GM21528 (cell line): ENCODE measurements around the gene OR8B3.
"Not testable (repeated sequence)": the region's sequence is repeated elsewhere in the genome, so short reads cannot be mapped to it uniquely, and the experiment has no call there.

Experiments
- ATAC-seq: cut with Tn5 transposase; IDR thresholded peaks from one replicate; pipeline ENCODE4 v1.9.1; 2021; ENCODE audit warnings: mild to moderate bottlenecking, moderate library complexity; ENCODE audit not compliant: unreplicated experiment, low FRiP score

The OR8B3 gene

GRCh38 chr11:124398924-124399323 lies at the start of gene OR8B3:
Gene OR8B3 (minus strand): TSS chr11:124399024. CDS start chr11:124397351, 1,673 bp downstream.
- no peak for ATAC-seq

- ATAC-seq = no peak
These were observed 48.1 kb upstream of the OR8B3 start for GRCh38 chr11:124446916-124447315.

GRCh38 chr11:124445646-124446150 lies 46.9 kb upstream of the OR8B3 start, which contains the start of gene OR8B8:
Gene OR8B8 (minus strand): TSS chr11:124445696. CDS start chr11:124441085, 4,611 bp downstream.
- no peak for ATAC-seq

GRCh38 chr11:124442847-124443246 lies 44.0 kb upstream of the OR8B3 start:
- ATAC-seq = no peak

- no peak for ATAC-seq
These were observed 43.6 kb upstream of the OR8B3 start for GRCh38 chr11:124442442-124442841.

- ATAC-seq = no peak
These were observed 42.7 kb upstream of the OR8B3 start for GRCh38 chr11:124441519-124441918.

GRCh38 chr11:124441081-124441480 lies 42.3 kb upstream of the OR8B3 start:
- ATAC-seq = no peak

- no peak for ATAC-seq
These were observed 41.8 kb upstream of the OR8B3 start for GRCh38 chr11:124440608-124441007.

GRCh38 chr11:124434699-124435098 lies 35.9 kb upstream of the OR8B3 start:
- no peak for ATAC-seq

- ATAC-seq = no peak
These were observed 30.8 kb upstream of the OR8B3 start for GRCh38 chr11:124429599-124429998.

GRCh38 chr11:124424384-124424921 lies 25.6 kb upstream of the OR8B3 start, which contains the start of gene OR8B4:
Gene OR8B4 (minus strand): TSS chr11:124424871. CDS start chr11:124424871, 0 bp downstream.
- no peak for ATAC-seq

GRCh38 chr11:124421043-124421442 lies 22.2 kb upstream of the OR8B3 start:
- no peak for ATAC-seq

- ATAC-seq = no peak
These were observed 16.6 kb upstream of the OR8B3 start for GRCh38 chr11:124415356-124415923.

- ATAC-seq = no peak
These were observed 11.1 kb upstream of the OR8B3 start for GRCh38 chr11:124409906-124410305.

- ATAC-seq = no peak
These were observed 6.8 kb upstream of the OR8B3 start for GRCh38 chr11:124405581-124405980.

- not testable (repeated sequence) for ATAC-seq
These were observed 4.4 kb upstream of the OR8B3 start for GRCh38 chr11:124403186-124403585.

- ATAC-seq = peak; percentile 96
These were observed 3.6 kb upstream of the OR8B3 start for GRCh38 chr11:124402326-124402922.

GRCh38 chr11:124396847-124397246 lies 2.0 kb downstream of the OR8B3 start:
- ATAC-seq = not testable (repeated sequence)

GRCh38 chr11:124394408-124394807 lies 4.4 kb downstream of the OR8B3 start:
- ATAC-seq = no peak

GRCh38 chr11:124384399-124384798 lies 14.4 kb downstream of the OR8B3 start, which contains the start of gene OR8B2:
Gene OR8B2 (minus strand): TSS chr11:124384499. CDS start chr11:124383343, 1,156 bp downstream.
- ATAC-seq = no peak

GRCh38 chr11:124382857-124383256 lies 16.0 kb downstream of the OR8B3 start:
- ATAC-seq = not testable (repeated sequence)

GRCh38 chr11:124380585-124380984 lies 18.2 kb downstream of the OR8B3 start:
- ATAC-seq = no peak
